ENCODE results near the gene MT3. TPM values are rescaled to one million over a fixed set of nuclear protein-coding genes. Genes with fewer than 3 reads are reported as not detected.

The MT3 gene
- total and polyA plus RNA-seq, 2 of the 13 experiments (the other 11 are each of a cell fraction or from before 2014, with no cell fraction given) = not detected

DNA sequence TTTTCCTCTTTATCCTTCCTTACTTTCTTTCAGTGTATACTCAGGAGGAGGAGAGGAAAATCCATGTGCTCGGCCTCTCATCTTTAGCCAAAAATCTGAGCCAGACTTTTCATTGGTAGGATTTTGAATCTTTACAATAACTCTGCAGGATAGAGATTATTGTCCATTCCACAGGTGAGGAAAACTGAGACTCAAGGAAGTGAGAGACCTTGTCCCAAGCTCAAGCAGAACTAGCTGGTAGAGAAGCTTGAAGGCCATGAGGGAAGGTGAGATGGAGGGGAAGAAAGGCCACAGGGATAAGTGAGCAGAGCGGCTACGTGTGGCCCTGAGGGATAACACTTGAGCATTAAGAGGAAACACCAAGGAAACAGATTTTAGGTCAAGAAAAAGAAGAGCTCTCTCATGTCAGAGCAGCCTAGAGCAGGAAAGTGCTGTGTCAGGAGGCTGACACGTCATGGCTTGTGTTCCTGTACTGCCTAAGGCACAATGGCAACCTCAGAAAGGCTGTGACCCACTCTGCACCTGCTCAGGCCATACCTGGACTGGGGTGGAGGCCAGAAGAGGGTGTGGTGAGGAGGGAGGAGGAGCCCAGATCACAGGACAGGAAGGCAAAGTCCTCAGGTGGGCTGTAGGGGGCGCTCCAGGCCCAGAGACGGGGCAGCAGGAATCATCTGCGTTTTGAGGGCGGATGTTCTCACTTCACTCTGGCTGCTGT lies 12.6 kb upstream of the MT3 start (continued):
- peak; percentile 58; the same call in 1 of the 2 replicates for TF ChIP-seq ZFP91 (CRISPR knock-in tag; IDR thresholded peaks at IDR 0.05; ENCODE audit: borderline replicate concordance)
- TF ChIP-seq CREB1 (IDR thresholded peaks at IDR 0.05) = peak; percentile 52
- TF ChIP-seq CREB1 (CRISPR knock-in tag; IDR thresholded peaks at IDR 0.05) = no peak
- no peak for TF ChIP-seq LCORL (IDR thresholded peaks at IDR 0.05)
- TF ChIP-seq LCORL (CRISPR knock-in tag; IDR thresholded peaks at IDR 0.05) = peak; percentile 84
- peak; percentile 78 for TF ChIP-seq ELF3 (CRISPR knock-in tag; IDR thresholded peaks at IDR 0.05)
- TF ChIP-seq FOXA3 (CRISPR knock-in tag; IDR thresholded peaks at IDR 0.05) = peak; percentile 32; the same call in 1 of the 2 replicates
- no peak for TF ChIP-seq SNRNP70 (IDR thresholded peaks at IDR 0.05; ENCODE audit: low read depth, low read length)
- TF ChIP-seq ELF1 (CRISPR knock-in tag; IDR thresholded peaks at IDR 0.05) = peak; percentile 60; the same call in 1 of the 2 replicates
- TF ChIP-seq SP4 (CRISPR knock-in tag; IDR thresholded peaks at IDR 0.05) = no peak
- TF ChIP-seq ZNF530 (CRISPR knock-in tag; IDR thresholded peaks at IDR 0.05; ENCODE audit: low read depth) = no peak
- no peak for TF ChIP-seq GABPA (IDR thresholded peaks at IDR 0.05; ENCODE audit: low read depth, low read length)
- peak; percentile 47 for TF ChIP-seq GABPA (CRISPR knock-in tag; IDR thresholded peaks at IDR 0.05; ENCODE audit: low read depth)
- no peak for TF ChIP-seq DNMT3B (CRISPR knock-in tag; conservative IDR thresholded peaks at IDR 0.05)
- 0 out of 2 replicates have a peak, but pooled peaks have one; percentile 56 for TF ChIP-seq TFE3 (CRISPR knock-in tag; IDR thresholded peaks at IDR 0.05)
- TF ChIP-seq JDP2 (CRISPR knock-in tag; IDR thresholded peaks at IDR 0.05; ENCODE audit: borderline replicate concordance) = no peak
- TF ChIP-seq ZNF563 (CRISPR knock-in tag; IDR thresholded peaks at IDR 0.05) = 0 out of 2 replicates have a peak, but pooled peaks have one; percentile 23
- no peak for TF ChIP-seq EP300 (IDR thresholded peaks at IDR 0.05; ENCODE audit: low read depth in 2 of 2, low read length in 2 of 2)
- TF ChIP-seq EP300 (CRISPR knock-in tag; IDR thresholded peaks at IDR 0.05; ENCODE audit: borderline replicate concordance) = 0 out of 2 replicates have a peak, but pooled peaks have one; percentile 13
- no peak for TF ChIP-seq TCF12 (IDR thresholded peaks at IDR 0.05)
- TF ChIP-seq TCF12 (CRISPR knock-in tag; IDR thresholded peaks at IDR 0.05) = no peak
- 0 out of 2 replicates have a peak, but pooled peaks have one; percentile 54 for TF ChIP-seq IRF2 (CRISPR knock-in tag; IDR thresholded peaks at IDR 0.05)
- no peak for TF ChIP-seq ETV6 (CRISPR knock-in tag; conservative IDR thresholded peaks at IDR 0.05)
- peak; percentile 53; the same call in 1 of the 2 replicates for TF ChIP-seq ZNF335 (CRISPR knock-in tag; IDR thresholded peaks at IDR 0.05)
- no peak for TF ChIP-seq RBFOX2 (IDR thresholded peaks at IDR 0.05; ENCODE audit: low read depth, low read length)
- peak; percentile 56; the same call in 1 of the 2 replicates for TF ChIP-seq REPIN1 (CRISPR knock-in tag; IDR thresholded peaks at IDR 0.05; ENCODE audit: borderline replicate concordance, low read depth)
- TF ChIP-seq SMC3 (IDR thresholded peaks at IDR 0.05; ENCODE audit: low read length) = peak; percentile 80
- peak; percentile 93 for TF ChIP-seq RAD21 (CRISPR knock-in tag; IDR thresholded peaks at IDR 0.05)
- peak; percentile 55; the same call in 1 of the 2 replicates for TF ChIP-seq PITX1 (CRISPR knock-in tag; IDR thresholded peaks at IDR 0.05)
- no peak for TF ChIP-seq ZBTB21 (CRISPR knock-in tag; IDR thresholded peaks at IDR 0.05)
- TF ChIP-seq ZNF331 (CRISPR knock-in tag; IDR thresholded peaks at IDR 0.05) = 0 out of 2 replicates have a peak, but pooled peaks have one; percentile 42

Measured in HepG2 (cell line).